Panc1 (cell line): ENCODE results near the gene LOXL4. TPM values are rescaled to one million over a fixed set of nuclear protein-coding genes. Genes with fewer than 3 reads are reported as not detected.

Experiments used
- ATAC-seq: fragments of 200-7000 bp; cut with Tn5 transposase; 2 replicates; pipeline ENCODE4 v1.9.1; 2020; ENCODE audit warnings: mild to moderate bottlenecking, moderate library complexity
- BruUV-seq: library from RNA; stranded (reverse); fragments of 400-500 nt; replicated peaks from 2 replicates; lab custom pipeline; 2021; lab: Mats Ljungman, UMichigan
- CTCF ChIA-PET: fragments of 300-600 bp; sonication (Branson Sonifier 250); formaldehyde crosslinking; loops from one replicate; lab custom pipeline; 2022; ENCODE audit warnings: antibody characterized with exemption; lab: Charles Lee
- POLR2A ChIA-PET: fragments of 300-600 bp; sonication (Branson Sonifier 250); formaldehyde crosslinking; loops from one replicate; lab custom pipeline; 2022; ENCODE audit warnings: antibody characterized with exemption; lab: Charles Lee
- DNase-seq: peaks from one replicate; pipeline ENCODE4 v3.0.0-alpha.2; 2010; ENCODE audit warnings: low read depth, low spot score
- H3K27ac ChIP-seq: 2 replicates; pipeline ENCODE4 v1.5.1; 2011; ENCODE audit warnings: mild to moderate bottlenecking, low read length, inconsistent platforms
- H3K27me3 ChIP-seq: fragments of 200-500 bp; sonication (Bioruptor generic); 2 replicates; pipeline ENCODE4 v1.6.0; 2014; ENCODE audit warnings: low read length, inconsistent platforms; ENCODE audit not compliant: control insufficient read depth, insufficient read depth
- H3K36me3 ChIP-seq: fragments of 200-500 bp; sonication (Bioruptor generic); 2 replicates; pipeline ENCODE4 v1.5.1; 2014; ENCODE audit warnings: inconsistent platforms, mild to moderate bottlenecking, low read length, moderate library complexity; ENCODE audit not compliant: control insufficient read depth, insufficient read depth
- H3K4me1 ChIP-seq: 2 replicates; pipeline ENCODE4 v1.5.1; 2011; ENCODE audit warnings: inconsistent platforms, mild to moderate bottlenecking, low read length, moderate library complexity; ENCODE audit not compliant: control insufficient read depth, insufficient read depth
- H3K4me3 ChIP-seq, 2 experiments: 2 replicates each; pipeline ENCODE4 v1.5.1; 2011 to 2012; ENCODE audit warnings: low read depth in 2 of 2, low read length in 2 of 2, mild to moderate bottlenecking in 2 of 2, inconsistent platforms in 1 of 2, moderate library complexity in 1 of 2
- H3K9me3 ChIP-seq: fragments of 200-500 bp; sonication (Bioruptor generic); 2 replicates; pipeline ENCODE4 v1.5.1; 2014; ENCODE audit warnings: low read depth, mild to moderate bottlenecking, inconsistent platforms, low read length, moderate library complexity; ENCODE audit not compliant: control insufficient read depth, insufficient read depth
- CTCF ChIP-seq: fragments of 450-650 bp; IDR thresholded peaks from 2 replicates; pipeline ENCODE4 v1.5.1; 2017; ENCODE audit warnings: mild to moderate bottlenecking
- POLR2AphosphoS5 ChIP-seq: IDR thresholded peaks from 2 replicates; pipeline ENCODE4 v1.6.1; 2012; ENCODE audit warnings: mild to moderate bottlenecking, low read depth, low read length, moderate library complexity
- SIN3A ChIP-seq: IDR thresholded peaks from 2 replicates; pipeline ENCODE4 v1.6.1; 2012; ENCODE audit warnings: low read depth, mild to moderate bottlenecking, low read length, moderate library complexity, borderline replicate concordance; ENCODE audit not compliant: insufficient read depth
- TCF7L2 ChIP-seq: IDR thresholded peaks from 2 replicates; pipeline ENCODE4 v1.6.1; 2011; ENCODE audit warnings: mild to moderate bottlenecking, low read depth, low read length, inconsistent platforms
- in situ Hi-C: cut with HindIII; loops from 2 replicates; pipeline ENCODE4 v1.10.0; 2016; ENCODE audit warnings: low sequenced_read_pairs, low pct_unique_long_range_greater_than_20kb
- intact Hi-C: fragments of 100-400 bp; cut with micrococcal nuclease; formaldehyde crosslinking; loops from one replicate; pipeline ENCODE4 v1.10.0; 2022; ENCODE audit not compliant: unreplicated experiment
- total RNA-seq: library from RNA; stranded (reverse); gene quantifications from one replicate; pipeline ENCODE4 v1.2.1, GENCODE V29; 2021; ENCODE audit not compliant: unreplicated experiment
- TF ChIP-seq, protein P1 (sequence below), 2 experiments: IDR thresholded peaks; 2 replicates each; pipeline ENCODE4 v1.6.1; 2011 to 2012; ENCODE audit warnings: low read depth in 2 of 2, control low read depth in 1 of 2, low read length in 1 of 2, mild to moderate bottlenecking in 1 of 2, moderate library complexity in 1 of 2; ENCODE audit not compliant: insufficient read depth in 1 of 2

LOXL4 gene
- total RNA-seq, 1 experiment from 2014 or later, result 17.7 TPM

DNA sequence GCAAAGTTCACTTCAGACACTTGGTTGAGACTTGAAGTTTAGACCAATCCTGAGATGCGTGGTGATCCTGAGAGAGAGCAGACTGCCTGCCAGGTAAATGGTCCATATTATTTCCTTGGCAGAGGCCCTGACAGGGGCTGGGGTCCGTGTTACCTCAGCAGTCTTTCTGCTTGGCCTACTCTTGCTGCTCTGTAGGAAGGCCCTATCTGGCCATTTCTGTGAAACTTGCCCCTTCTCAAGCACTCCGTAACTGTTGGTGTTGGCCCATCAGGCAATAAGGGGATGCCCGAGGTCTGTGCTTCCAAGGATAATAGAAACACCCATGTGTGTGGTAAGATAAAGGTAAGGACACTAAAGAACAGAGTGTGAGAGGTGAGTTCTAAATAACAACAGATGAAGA lies 20.0 kb downstream of the LOXL4 start:
- no TSS peak for BruUV-seq
- CTCF ChIA-PET, result no interaction called here

DNA sequence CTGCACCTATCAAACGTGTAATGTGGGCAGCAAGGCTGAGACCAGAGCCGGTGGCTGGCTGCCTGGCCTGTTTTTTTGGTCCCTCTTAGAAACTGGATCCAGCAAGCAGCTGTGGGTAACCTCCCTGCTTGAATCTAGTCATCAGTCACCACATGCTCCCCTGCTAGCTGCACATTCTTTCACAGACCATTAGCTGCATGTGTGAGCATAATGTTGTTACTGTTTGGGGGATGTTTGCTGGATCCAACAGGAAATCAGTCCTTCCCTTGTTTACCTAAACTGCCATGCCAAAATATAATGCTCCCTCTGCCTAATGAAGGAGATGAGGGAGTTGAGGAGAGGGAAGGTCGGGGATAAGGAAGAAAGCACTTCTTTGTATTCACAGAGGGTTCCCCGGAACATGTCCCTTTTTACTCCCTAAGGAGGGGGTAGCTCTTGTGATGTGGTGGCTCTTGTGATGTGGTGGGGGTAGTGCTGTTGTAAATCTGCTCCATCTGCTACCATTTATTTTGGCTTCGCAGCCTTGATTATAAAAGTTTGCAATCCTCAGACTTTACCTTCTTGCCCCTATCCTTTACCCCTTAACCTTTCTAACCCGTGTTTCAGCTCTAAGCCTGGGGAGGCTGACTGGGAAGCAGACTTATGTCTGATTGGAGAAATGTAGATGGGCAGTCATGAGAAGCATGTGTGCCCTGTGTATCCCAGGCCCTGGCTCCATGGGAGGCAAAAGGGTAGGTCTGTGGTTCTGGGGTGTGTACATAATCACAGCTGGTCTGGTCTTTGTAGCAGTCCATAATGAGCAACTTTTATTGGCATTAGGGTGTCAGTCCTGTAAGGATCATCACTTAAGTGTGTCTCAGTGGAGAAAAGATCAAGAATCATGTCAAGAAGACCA lies 20.8 kb downstream of the LOXL4 start:
- in situ Hi-C loops, result no loop called here
- no TSS peak for BruUV-seq
- H3K4me3 ChIP-seq, result no peak overlapping the region
- DNase-seq (no peak), ATAC-seq (no peak)
- H3K9me3 ChIP-seq, result no peaks in the 10 kb centered on the region
- intact Hi-C loops, result no loop called here
- H3K36me3 ChIP-seq, result peaks cover 9% of the 10 kb centered on the region; the same call in 1 of the 2 replicates
- TF ChIP-seq SIN3A, result no peak
- no peak overlapping the region for H3K27ac ChIP-seq
- CTCF ChIA-PET, result no interaction called here
- no peaks in the 10 kb centered on the region for H3K27me3 ChIP-seq
- H3K4me1 ChIP-seq, result no peaks in the 10 kb centered on the region
- POLR2A ChIA-PET, result no interaction called here

More for the DNA sequence above, 20.0 kb downstream of the LOXL4 start:
- POLR2A ChIA-PET, result no interaction called here
- intact Hi-C loops (no loop called here), in situ Hi-C loops (no loop called here)
- no peak for ATAC-seq
- H3K27me3 ChIP-seq, result no peaks in the 10 kb centered on the region
- H3K4me3 ChIP-seq, result no peak overlapping the region
- DNase-seq, result no peak
- H3K27ac ChIP-seq, result no peak overlapping the region
- H3K9me3 ChIP-seq, result no peaks in the 10 kb centered on the region
- H3K36me3 ChIP-seq, result peaks cover 9% of the 10 kb centered on the region; the same call in 1 of the 2 replicates
- no peaks in the 10 kb centered on the region for H3K4me1 ChIP-seq
- no peak for TF ChIP-seq POLR2AphosphoS5
- no peak for TF ChIP-seq CTCF
- TF ChIP-seq, protein P1, sequence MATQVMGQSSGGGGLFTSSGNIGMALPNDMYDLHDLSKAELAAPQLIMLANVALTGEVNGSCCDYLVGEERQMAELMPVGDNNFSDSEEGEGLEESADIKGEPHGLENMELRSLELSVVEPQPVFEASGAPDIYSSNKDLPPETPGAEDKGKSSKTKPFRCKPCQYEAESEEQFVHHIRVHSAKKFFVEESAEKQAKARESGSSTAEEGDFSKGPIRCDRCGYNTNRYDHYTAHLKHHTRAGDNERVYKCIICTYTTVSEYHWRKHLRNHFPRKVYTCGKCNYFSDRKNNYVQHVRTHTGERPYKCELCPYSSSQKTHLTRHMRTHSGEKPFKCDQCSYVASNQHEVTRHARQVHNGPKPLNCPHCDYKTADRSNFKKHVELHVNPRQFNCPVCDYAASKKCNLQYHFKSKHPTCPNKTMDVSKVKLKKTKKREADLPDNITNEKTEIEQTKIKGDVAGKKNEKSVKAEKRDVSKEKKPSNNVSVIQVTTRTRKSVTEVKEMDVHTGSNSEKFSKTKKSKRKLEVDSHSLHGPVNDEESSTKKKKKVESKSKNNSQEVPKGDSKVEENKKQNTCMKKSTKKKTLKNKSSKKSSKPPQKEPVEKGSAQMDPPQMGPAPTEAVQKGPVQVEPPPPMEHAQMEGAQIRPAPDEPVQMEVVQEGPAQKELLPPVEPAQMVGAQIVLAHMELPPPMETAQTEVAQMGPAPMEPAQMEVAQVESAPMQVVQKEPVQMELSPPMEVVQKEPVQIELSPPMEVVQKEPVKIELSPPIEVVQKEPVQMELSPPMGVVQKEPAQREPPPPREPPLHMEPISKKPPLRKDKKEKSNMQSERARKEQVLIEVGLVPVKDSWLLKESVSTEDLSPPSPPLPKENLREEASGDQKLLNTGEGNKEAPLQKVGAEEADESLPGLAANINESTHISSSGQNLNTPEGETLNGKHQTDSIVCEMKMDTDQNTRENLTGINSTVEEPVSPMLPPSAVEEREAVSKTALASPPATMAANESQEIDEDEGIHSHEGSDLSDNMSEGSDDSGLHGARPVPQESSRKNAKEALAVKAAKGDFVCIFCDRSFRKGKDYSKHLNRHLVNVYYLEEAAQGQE (IDR thresholded peaks at IDR 0.05; ENCODE audit: insufficient read depth in 1 of 2, low read depth in 2 of 2, low read length in 1 of 2), result no peak
- TF ChIP-seq TCF7L2, result no peak
- no peak for TF ChIP-seq SIN3A

- ChIA-PET CTCF (no interaction called here), POLR2A (no interaction called here)
- Histone ChIP-seq H3K9me3 (no peaks in the 10 kb centered on the region), H3K36me3 (peaks cover 9% of the 10 kb centered on the region; the same call in 1 of the 2 replicates), H3K27ac (no peak overlapping the region), H3K4me1 (no peaks in the 10 kb centered on the region), H3K4me3 (no peak overlapping the region), H3K27me3 (no peaks in the 10 kb centered on the region)
- ATAC-seq (no peak), DNase-seq (no peak)
- intact Hi-C loops (no loop called here), in situ Hi-C loops (no loop called here)
- BruUV-seq, result no TSS peak
- no peak for TF ChIP-seq POLR2AphosphoS5
- no peak for TF ChIP-seq CTCF
- TF ChIP-seq TCF7L2, result no peak
- TF ChIP-seq SIN3A, result no peak
- TF ChIP-seq, protein P1 (IDR thresholded peaks at IDR 0.05; ENCODE audit: insufficient read depth in 1 of 2, low read depth in 2 of 2, low read length in 1 of 2), result no peak
These were observed 23.4 kb downstream of the LOXL4 start for GRCh38 chr10:98244586-98244985.
